Endothelial cell of umbilical vein (primary cell): ENCODE results near the gene KCNJ6. TPM values are rescaled to one million over a fixed set of nuclear protein-coding genes. Genes with fewer than 3 reads are reported as not detected.

Source experiments
- BruUV-seq: library from RNA; stranded (reverse); fragments of 400-500 nt; replicated peaks from 2 replicates; lab custom pipeline; 2021; lab: Mats Ljungman, UMichigan
- CTCF ChIA-PET: fragments of 300-600, 350-600 bp; sonication (Branson Sonifier 250); formaldehyde crosslinking; loops from one replicate; lab custom pipeline; 2021; ENCODE audit warnings: antibody characterized with exemption, inconsistent platforms; lab: Charles Lee
- POLR2A ChIA-PET: fragments of 300-600, 350-600 bp; sonication (Branson Sonifier 250); formaldehyde crosslinking; loops from one replicate; lab custom pipeline; 2021; ENCODE audit warnings: antibody characterized with exemption, inconsistent platforms; lab: Charles Lee
- DNase-seq: peaks from one replicate; pipeline ENCODE4 v3.0.0-alpha.2; 2011; ENCODE audit warnings: low read depth, low spot score
- FAIRE-seq: peaks from 2 replicates; lab custom pipeline; 2011; peaks lifted over from hg19 to GRCh38; lab: Jason Lieb, UNC
- H2AFZ ChIP-seq: 2 replicates; pipeline ENCODE4 v1.6.0; 2012; ENCODE audit warnings: low read depth, low read length, control low read depth, inconsistent platforms
- H3K27ac ChIP-seq: 2 replicates; pipeline ENCODE4 v1.5.1; 2011; ENCODE audit warnings: low read depth, mild to moderate bottlenecking, control low read depth, low read length, moderate library complexity; ENCODE audit not compliant: insufficient read depth
- H3K27me3 ChIP-seq, 2 experiments: 2 replicates each; pipeline versions ENCODE4 v1.6.0 to v1.6.1; 2011; ENCODE audit warnings: low read length in 2 of 2, mixed read lengths in 1 of 2; ENCODE audit not compliant: control insufficient read depth in 2 of 2, insufficient read depth in 2 of 2
- H3K36me3 ChIP-seq, 2 experiments: 2 replicates in 1 of 2; 3 replicates in 1 of 2; pipeline ENCODE4 v1.5.1; 2011; ENCODE audit warnings: low read length in 2 of 2, mild to moderate bottlenecking in 1 of 2, moderate library complexity in 1 of 2; ENCODE audit not compliant: control insufficient read depth in 2 of 2, insufficient read depth in 2 of 2; ENCODE audit errors: extremely low read depth in 1 of 2
- H3K4me1 ChIP-seq: 3 replicates; pipeline ENCODE4 v1.5.1; 2011; ENCODE audit warnings: mild to moderate bottlenecking, low read length; ENCODE audit not compliant: control insufficient read depth, insufficient read depth; ENCODE audit errors: extremely low read depth
- H3K4me2 ChIP-seq: 2 replicates; pipeline ENCODE4 v1.6.1; 2011; ENCODE audit warnings: low read length, control low read depth, mixed read lengths; ENCODE audit not compliant: insufficient read depth
- H3K4me3 ChIP-seq, 3 experiments: fragments of 200-600 bp in 1 of 3; sonication (generic), shearing (Covaris generic) in 1 of 3; replicated peaks in 1 of 3; 2 replicates each; pipeline ENCODE4 v1.5.1; 2011 to 2016; ENCODE audit warnings: control low read depth in 3 of 3, low read length in 3 of 3, mild to moderate bottlenecking in 2 of 3, inconsistent platforms in 1 of 3, low read depth in 1 of 3, moderate library complexity in 1 of 3; ENCODE audit not compliant: insufficient read depth in 1 of 3
- H3K79me2 ChIP-seq: 2 replicates; pipeline ENCODE4 v1.6.0; 2012; ENCODE audit warnings: low read length, inconsistent platforms; ENCODE audit not compliant: control insufficient read depth, insufficient read depth
- H3K9ac ChIP-seq: replicated peaks from 2 replicates; pipeline ENCODE3; 2011; ENCODE audit warnings: low read length, control low read depth; ENCODE audit not compliant: insufficient read depth; ENCODE audit errors: extremely low read depth
- H3K9me1 ChIP-seq: replicated peaks from 3 replicates; pipeline ENCODE4 v1.6.0; 2011; ENCODE audit warnings: mild to moderate bottlenecking, low read length; ENCODE audit not compliant: control insufficient read depth, insufficient read depth; ENCODE audit errors: extremely low read depth
- H3K9me3 ChIP-seq: replicated peaks from 2 replicates; pipeline ENCODE4 v1.5.1; 2012; ENCODE audit warnings: low read length, inconsistent platforms; ENCODE audit not compliant: control insufficient read depth, insufficient read depth
- H4K20me1 ChIP-seq: replicated peaks from 2 replicates; pipeline ENCODE3; 2011; ENCODE audit warnings: mild to moderate bottlenecking, low read length; ENCODE audit not compliant: control insufficient read depth, insufficient read depth; ENCODE audit errors: extremely low read depth
- CTCF ChIP-seq, 2 donors: IDR thresholded peaks; 1 replicate in 1 of 2; 2 replicates in 1 of 2; pipeline ENCODE4 v1.5.1; 2011; ENCODE audit warnings: low read length in 2 of 2, mild to moderate bottlenecking in 2 of 2, moderate library complexity in 2 of 2, control low read depth in 1 of 2, inconsistent platforms in 1 of 2, low read depth in 1 of 2; ENCODE audit not compliant: insufficient read depth in 1 of 2; ENCODE audit errors: extremely low read depth in 1 of 2
- EZH2 ChIP-seq: IDR thresholded peaks from 2 replicates; pipeline ENCODE4 v1.6.1; 2012; ENCODE audit warnings: borderline replicate concordance, low read depth, mild to moderate bottlenecking, moderate library complexity, low read length, inconsistent platforms; ENCODE audit not compliant: severe bottlenecking
- FOS ChIP-seq: IDR thresholded peaks from 2 replicates; pipeline ENCODE4 v1.6.1; 2011; ENCODE audit warnings: mild to moderate bottlenecking, low read length, moderate library complexity, borderline replicate concordance; ENCODE audit not compliant: insufficient read depth
- GATA2 ChIP-seq: IDR thresholded peaks from 2 replicates; pipeline ENCODE4 v1.7.0; 2011; ENCODE audit warnings: low read depth, mild to moderate bottlenecking, moderate library complexity, mixed read lengths, low read length; ENCODE audit not compliant: insufficient read length, insufficient read depth
- JUN ChIP-seq: IDR thresholded peaks from 2 replicates; pipeline ENCODE4 v1.6.1; 2011; ENCODE audit warnings: borderline replicate concordance, low read depth; ENCODE audit not compliant: insufficient read length, insufficient read depth
- MAX ChIP-seq: IDR thresholded peaks from 2 replicates; pipeline ENCODE4 v1.6.1; 2011; ENCODE audit not compliant: insufficient read depth, insufficient read length
- MYC ChIP-seq: IDR thresholded peaks from one replicate; pipeline ENCODE4 v1.6.1; 2011; ENCODE audit warnings: mild to moderate bottlenecking, low read depth, low read length
- POLR2A ChIP-seq: IDR thresholded peaks from 2 replicates; pipeline ENCODE4 v1.6.1; 2012; ENCODE audit warnings: low read depth, mild to moderate bottlenecking, control low read depth, low read length
- POLR2AphosphoS5 ChIP-seq: IDR thresholded peaks from 2 replicates; pipeline ENCODE4 v1.6.1; 2012; ENCODE audit warnings: low read depth, mild to moderate bottlenecking, control low read depth, low read length, moderate library complexity; ENCODE audit not compliant: insufficient read depth
- dilution Hi-C: fragments of 300-500 bp; cut with MboI; formaldehyde crosslinking; loops from one replicate; pipeline ENCODE4 v1.15.0; 2019; ENCODE audit warnings: low sequenced_read_pairs; ENCODE audit not compliant: extremely low pct_ligation_motif_present
- intact Hi-C: fragments of 100-400 bp; cut with micrococcal nuclease; formaldehyde crosslinking; loops from one replicate; pipeline ENCODE4 v1.10.0; 2022
- polyA plus RNA-seq, 4 experiments: library from polyadenylated mRNA; depleted of rRNA in 3 of 4; stranded (reverse) in 3 of 4; unstranded in 1 of 4; fragments of >200 nt; gene quantifications; 2 replicates each; pipeline versions ENCODE4 v1.2.1 to v1.2.3, GENCODE V29; 2011 to 2012; ENCODE audit warnings: missing spikeins in 1 of 4
- total RNA-seq: library from RNA; stranded (reverse); gene quantifications from 2 replicates; pipeline ENCODE4 v1.2.3, GENCODE V29; 2021

KCNJ6 gene
- total and polyA plus RNA-seq, 2 donors (not counting 3 experiments of a cell fraction or from before 2014, with no cell fraction given) = not detected

DNA sequence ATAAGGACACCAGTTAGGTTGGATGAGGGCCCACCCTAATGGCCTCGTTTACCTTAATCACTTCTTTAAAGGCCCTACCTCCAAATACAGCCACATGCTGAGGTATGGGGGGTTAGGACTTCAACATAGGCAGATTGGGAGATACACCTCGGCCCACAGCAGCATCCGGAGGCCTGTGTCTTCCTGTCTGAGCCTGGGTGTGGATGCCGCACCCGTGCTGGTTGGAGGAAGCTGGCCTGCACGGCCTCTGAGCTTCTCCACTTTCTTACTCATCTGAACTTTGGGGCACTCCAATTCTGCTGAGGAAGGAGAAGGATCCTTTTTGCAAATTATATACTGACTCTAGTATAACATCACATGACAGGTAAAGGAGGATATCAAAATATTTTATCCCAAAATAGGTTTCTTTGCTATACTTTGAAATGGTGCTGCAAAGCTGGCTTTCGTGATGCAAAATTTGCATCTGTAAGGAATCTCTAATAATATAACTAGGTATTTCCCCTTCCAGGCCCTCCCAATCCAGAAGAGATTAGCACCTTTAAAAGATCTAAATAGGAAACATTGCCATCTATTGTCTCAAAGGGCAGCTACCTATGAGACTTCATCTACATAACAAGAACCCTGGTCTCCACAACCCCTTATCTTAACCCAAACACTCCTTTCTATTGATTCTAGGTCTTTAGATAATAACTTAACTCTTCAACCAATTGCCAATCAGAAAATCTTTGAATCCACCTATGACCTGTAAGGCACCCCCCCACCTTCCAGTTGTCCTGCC is 247.6 kb downstream of the KCNJ6 start:
- no peaks in the 10 kb centered on the region for H3K36me3 ChIP-seq
- no peak for FAIRE-seq
- intact Hi-C loops = no loop called here
- dilution Hi-C loops = no loop called here
- H3K9me3 ChIP-seq = no peaks in the 10 kb centered on the region
- H3K4me3 ChIP-seq = no peak overlapping the region
- peaks cover 13% of the 10 kb centered on the region for H3K4me1 ChIP-seq
- peaks cover 0 to 2% of the 10 kb centered on the region in 2 experiments for H3K27me3 ChIP-seq
- ChIA-PET CTCF (interaction anchor here (0.6 kb wide), 1 partner anchor 281 kb away, joined by 3 read pairs; no protein-coding TSS in a partner anchor), POLR2A (interaction anchor here (0.6 kb wide), 1 partner anchor 104 kb away, joined by 3 read pairs; no protein-coding TSS in a partner anchor)
- H3K9ac ChIP-seq = no peak overlapping the region
- no peak for DNase-seq
- no TSS peak for BruUV-seq
- no peaks in the 10 kb centered on the region for H4K20me1 ChIP-seq
- H3K27ac ChIP-seq = no peak overlapping the region
- H3K79me2 ChIP-seq = no peaks in the 10 kb centered on the region
- H3K4me2 ChIP-seq = no peak overlapping the region
- no peaks in the 10 kb centered on the region for H3K9me1 ChIP-seq
- no peak overlapping the region for H2AFZ ChIP-seq
- TF ChIP-seq POLR2A = no peak

GRCh38 chr21:37667380-37667779 is 248.9 kb downstream of the KCNJ6 start:
- BruUV-seq = no TSS peak
- FAIRE-seq (no peak), DNase-seq (no peak)
- ChIA-PET CTCF (no interaction called here), POLR2A (no interaction called here)
- intact Hi-C loops (no loop called here), dilution Hi-C loops (no loop called here)
- Histone ChIP-seq H4K20me1 (no peaks in the 10 kb centered on the region), H3K4me2 (no peak overlapping the region), H3K9ac (no peak overlapping the region), H3K9me3 (no peaks in the 10 kb centered on the region), H2AFZ (no peak overlapping the region), H3K4me1 (peaks cover 13% of the 10 kb centered on the region), H3K36me3 (no peaks in the 10 kb centered on the region), H3K27ac (no peak overlapping the region), H3K4me3 (no peak overlapping the region), H3K9me1 (no peaks in the 10 kb centered on the region), H3K27me3 (no peaks in the 10 kb centered on the region), H3K79me2 (no peaks in the 10 kb centered on the region)
- TF ChIP-seq POLR2A (no peak), JUN (no peak), MAX (no peak), MYC (no peak), POLR2AphosphoS5 (no peak), EZH2 (no peak), FOS (no peak), GATA2 (no peak), CTCF (IDR thresholded peaks at IDR 0.05; ENCODE audit: extremely low read depth in 1 of 2, insufficient read depth in 1 of 2, low read depth in 1 of 2, low read length in 2 of 2) (no peak)
